ENCODE data around the gene TRMT10B. TPM values are rescaled to one million over a fixed set of nuclear protein-coding genes. Genes with fewer than 3 reads are reported as not detected.
"Not testable (repeated sequence)": the region's sequence is repeated elsewhere in the genome, so short reads cannot be mapped to it uniquely, and the experiment has no call there.

The TRMT10B gene
- total and polyA plus RNA-seq, 12 donors, result 2.6 to 6.5 (median 3.6) TPM

GRCh38 chr9:37749129-37749528 is 4.5 kb upstream of the TRMT10B start:
- intact Hi-C loops (cut with DNase I), result loop anchor here in 6 of 10 donors (5.0 to 10.0 kb wide), 5 partner anchors 164 to 656 kb away; partner anchors contain the start of gene ALDH1B1 (in 1 of the 6)
- no peaks in the 10 kb centered on the region for H3K27me3 ChIP-seq
- DNase-seq, result no peak
- TF ChIP-seq CTCF (IDR thresholded peaks at IDR 0.05), result no peak
- H3K4me3 ChIP-seq, result no peak overlapping the region
- H3K4me1 ChIP-seq, result peaks cover 0 to 6% (median 1%) of the 10 kb centered on the region in 9 donors
- no peaks in the 10 kb centered on the region for H3K36me3 ChIP-seq
- WGBS, 2 donors, result 53 to 62% methylated on average over 5 of the region's 5 CpGs
- no peak overlapping the region for H3K27ac ChIP-seq
- no peak for ATAC-seq
- H3K9me3 ChIP-seq, result no peaks in the 10 kb centered on the region

DNA sequence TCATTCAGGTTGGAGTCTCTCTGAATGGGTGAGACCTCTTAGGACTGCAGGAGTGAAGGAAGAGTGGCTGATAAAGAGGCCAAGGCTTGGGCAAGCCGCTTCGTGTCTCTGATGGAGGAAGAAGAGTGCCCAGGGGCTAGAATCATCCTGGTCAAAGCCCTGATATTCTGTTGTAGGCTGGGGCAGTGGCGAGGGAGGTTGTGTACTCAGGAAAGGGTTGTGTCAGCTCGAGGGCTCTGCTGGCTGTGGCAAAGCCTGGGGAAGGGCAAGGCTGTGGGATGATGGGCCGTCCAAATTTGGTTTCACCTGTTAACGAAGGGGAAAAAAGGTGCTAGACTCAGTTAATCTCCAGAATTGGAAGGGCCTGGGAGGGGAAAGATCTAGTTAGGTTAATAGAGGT is 2.4 kb upstream of the TRMT10B start:
- DNase-seq (no peak), ATAC-seq (no peak)
- H3K9me3 ChIP-seq, result no peaks in the 10 kb centered on the region
- WGBS, 2 donors, result 69 to 73% methylated on average over 6 of the region's 6 CpGs
- TF ChIP-seq CTCF (IDR thresholded peaks at IDR 0.05), result no peak
- H3K4me1 ChIP-seq, result peaks cover 0 to 14% (median 9%) of the 10 kb centered on the region in 9 donors
- no peak overlapping the region for H3K27ac ChIP-seq
- no peaks in the 10 kb centered on the region for H3K36me3 ChIP-seq
- H3K27me3 ChIP-seq, result no peaks in the 10 kb centered on the region
- intact Hi-C loops (cut with DNase I), result loop anchor here in 5 of 10 donors (5.0 to 10.0 kb wide), 5 partner anchors 51 to 644 kb away; partner anchors contain the start of genes DCAF10 (in 3 of the 5), ALDH1B1 (in 1 of the 5) and SLC25A51 (in 1 of the 5)
- no peak overlapping the region for H3K4me3 ChIP-seq

DNA sequence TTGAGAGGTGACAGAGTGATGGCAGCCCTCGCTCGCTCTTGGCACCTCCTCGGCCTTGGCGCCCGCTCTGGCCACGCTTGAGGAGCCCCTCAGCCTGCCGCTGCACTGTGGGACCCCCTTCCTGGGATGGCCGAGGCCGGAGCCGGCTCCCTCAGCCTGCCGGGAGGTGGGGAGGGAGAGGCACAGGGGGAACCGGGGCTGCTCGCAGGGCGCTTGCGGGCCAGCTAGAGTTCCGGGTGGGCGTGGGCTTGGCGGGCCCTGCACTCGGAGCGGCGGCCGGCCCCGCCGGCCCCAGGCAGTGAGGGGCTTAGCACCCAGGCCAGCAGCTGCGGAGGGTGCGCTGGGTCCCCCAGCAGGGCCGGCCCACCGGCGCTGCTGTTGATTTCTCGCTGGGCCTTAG is 1.9 kb upstream of the TRMT10B start:
- H3K9me3 ChIP-seq, H3K36me3 ChIP-seq, H3K4me3 ChIP-seq, DNase-seq, H3K27me3 ChIP-seq, ATAC-seq, H3K27ac ChIP-seq: not testable (repeated sequence)
- WGBS, 2 donors, result 89 to 93% methylated on average over 18 to 29 of the region's 30 CpGs
- peaks cover 0 to 14% (median 9%) of the 10 kb centered on the region in 9 donors for H3K4me1 ChIP-seq
- intact Hi-C loops (cut with DNase I), result loop anchor here in 5 of 10 donors (5.0 to 10.0 kb wide), 5 partner anchors 51 to 643 kb away; partner anchors contain the start of genes DCAF10 (in 3 of the 5), ALDH1B1 (in 1 of the 5) and SLC25A51 (in 1 of the 5)

DNA sequence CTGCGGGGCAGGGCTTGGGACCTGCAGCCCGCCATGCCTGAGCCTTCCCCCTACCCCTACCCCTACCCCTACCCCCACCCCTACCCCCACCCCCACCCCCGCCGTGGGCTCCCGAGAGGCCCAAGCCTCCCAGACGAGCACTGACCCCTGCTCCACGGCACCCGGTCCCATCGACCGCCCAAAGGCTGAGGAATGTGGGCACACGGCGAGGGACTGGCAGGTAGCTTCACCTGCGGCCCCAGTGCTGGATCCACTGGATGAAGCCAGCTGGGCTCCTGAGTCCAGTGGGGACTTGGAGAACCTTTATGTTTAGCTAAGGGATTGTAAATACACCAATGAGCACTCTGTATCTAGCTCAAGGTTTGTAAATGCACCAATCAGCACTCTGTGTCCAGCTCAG is 1.5 kb upstream of the TRMT10B start:
- intact Hi-C loops (cut with DNase I), result loop anchor here in 5 of 10 donors (5.0 to 10.0 kb wide), 5 partner anchors 50 to 643 kb away; partner anchors contain the start of genes DCAF10 (in 3 of the 5), ALDH1B1 (in 1 of the 5) and SLC25A51 (in 1 of the 5)
- H3K9me3 ChIP-seq, DNase-seq, H3K27me3 ChIP-seq, H3K36me3 ChIP-seq, ATAC-seq, H3K27ac ChIP-seq, H3K4me3 ChIP-seq: not testable (repeated sequence)
- peaks cover 0 to 14% (median 9%) of the 10 kb centered on the region in 9 donors for H3K4me1 ChIP-seq
- 91 to 96% methylated on average over 8 to 13 of the region's 13 CpGs for WGBS, 2 donors

DNA sequence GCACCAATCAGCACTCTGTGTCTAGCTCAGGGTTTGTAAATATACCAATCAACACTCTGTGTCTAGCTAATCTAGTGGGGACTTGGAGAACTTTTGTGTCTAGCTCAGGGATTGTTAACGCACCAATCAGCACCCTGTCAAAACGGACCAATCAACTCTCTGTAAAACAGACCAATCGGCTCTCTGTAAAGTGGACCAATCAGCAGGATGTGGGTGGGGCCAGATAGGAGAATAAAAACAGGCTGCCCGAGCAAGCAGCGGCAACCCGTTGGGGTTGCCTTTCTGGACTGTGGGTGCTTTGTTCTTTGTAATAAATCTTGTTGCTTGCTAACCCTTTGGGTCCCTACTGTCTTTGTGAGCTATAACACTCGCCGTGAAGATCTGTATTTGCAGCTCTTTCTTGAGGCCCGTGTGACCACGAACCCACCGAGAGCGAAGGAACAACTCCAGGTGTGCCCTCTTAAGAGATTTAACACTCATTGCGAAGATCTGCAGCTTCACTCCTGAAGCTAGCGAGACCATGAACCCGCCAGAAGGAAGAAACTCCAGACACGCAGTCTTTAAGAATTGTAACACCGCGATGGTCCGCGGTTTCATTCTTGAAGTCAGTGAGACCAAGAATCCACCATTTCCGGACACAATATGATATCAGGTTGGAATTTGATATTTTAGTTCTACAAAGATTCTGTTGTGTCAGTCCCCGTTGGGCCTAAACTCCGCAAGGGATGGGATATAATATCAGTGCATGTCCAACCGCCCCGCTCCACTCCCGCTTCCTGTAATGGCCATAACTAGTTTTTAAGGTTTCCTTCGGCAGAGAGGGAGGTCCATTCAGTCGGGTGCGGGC is 740 bp upstream of the TRMT10B start:
- intact Hi-C loops (cut with DNase I), result loop anchor here in 5 of 10 donors (5.0 to 10.0 kb wide), 5 partner anchors 49 to 642 kb away; partner anchors contain the start of genes DCAF10 (in 3 of the 5), ALDH1B1 (in 1 of the 5) and SLC25A51 (in 1 of the 5)
- Histone ChIP-seq H3K4me3 (peak overlapping the region; percentile 45 to 95 (median 72)), H3K4me1 (peaks cover 0 to 14% (median 9%) of the 10 kb centered on the region in 9 donors), H3K9me3 (no peaks in the 10 kb centered on the region), H3K27ac (peak overlapping the region in 7 of 10 donors; percentile 51 to 90 (median 84)), H3K27me3 (no peaks in the 10 kb centered on the region), H3K36me3 (peaks cover 0 to 8% (median 0%) of the 10 kb centered on the region in 9 donors)
- 93% methylated on average over 29 of the region's 29 CpGs for WGBS, 2 donors
- DNase-seq, result no peak
- ATAC-seq, result no peak
- TF ChIP-seq CTCF (IDR thresholded peaks at IDR 0.05), result no peak
